Activated effector memory CD4-positive, alpha-beta T cell treated with Interleukin-2 at 50 U/mL for 16 hours (primary cell): ENCODE measurements around the gene PLEKHB1.

Experiments used
- DNase-seq: peaks from one replicate; pipeline ENCODE4 v3.0.0-alpha.2; 2020

Gene PLEKHB1

GRCh38 chr11:73693899-73694525, 47.6 kb downstream of the PLEKHB1 start:
- no peak for DNase-seq

GRCh38 chr11:73705053-73705452, 58.7 kb downstream of the PLEKHB1 start:
- no peak for DNase-seq

- no peak for DNase-seq
These were observed 64.6 kb downstream of the PLEKHB1 start for GRCh38 chr11:73710964-73711363.
